WTC11 (cell line): ENCODE results near the gene FOXP1. TPM values are rescaled to one million over a fixed set of nuclear protein-coding genes. Genes with fewer than 3 reads are reported as not detected.

Source experiments
- ATAC-seq: fragments of 200-7000 bp; cut with Tn5 transposase; 2 replicates; pipeline ENCODE4 v1.10.0; 2021; ENCODE audit warnings: mild to moderate bottlenecking, moderate library complexity
- CTCF ChIA-PET: fragments of 300-600 bp; sonication (Branson Sonifier 250); formaldehyde crosslinking; loops from one replicate; lab custom pipeline; 2021; ENCODE audit warnings: antibody characterized with exemption; lab: Charles Lee
- POLR2A ChIA-PET: fragments of 350-600 bp; sonication (Branson Sonifier 250); formaldehyde crosslinking; loops from one replicate; lab custom pipeline; 2021; ENCODE audit warnings: antibody characterized with exemption; lab: Charles Lee
- DNase-seq: peaks from one replicate; pipeline ENCODE4 v3.0.0; 2021; ENCODE audit warnings: low spot score
- H3K27ac Mint-ChIP-seq: 2 replicates; pipeline ENCODE4 v1.8.0; 2021; ENCODE audit warnings: mixed read lengths
- H3K27me3 Mint-ChIP-seq: 2 replicates; pipeline ENCODE4 v1.8.0; 2021; ENCODE audit warnings: low read depth, mild to moderate bottlenecking, moderate library complexity, mixed read lengths
- H3K36me3 Mint-ChIP-seq: 2 replicates; pipeline ENCODE4 v1.8.0; 2021; ENCODE audit warnings: mixed read lengths
- H3K4me1 Mint-ChIP-seq: 2 replicates; pipeline ENCODE4 v1.8.0; 2022; ENCODE audit warnings: mixed read lengths
- H3K4me3 Mint-ChIP-seq: 2 replicates; pipeline ENCODE4 v1.8.0; 2021; ENCODE audit warnings: mild to moderate bottlenecking, moderate library complexity, mixed read lengths
- H3K9me3 Mint-ChIP-seq: 2 replicates; pipeline ENCODE4 v1.8.0; 2021; ENCODE audit warnings: mixed read lengths
- ARID4B ChIP-seq: sonication (generic); formaldehyde crosslinking; IDR thresholded peaks from 2 replicates; pipeline ENCODE4 v1.8.0; 2023; ENCODE audit warnings: missing genetic modification reagents, mild to moderate bottlenecking, borderline replicate concordance
- CTCF ChIP-seq: fragments of 200-600 bp; IDR thresholded peaks from 2 replicates; pipeline ENCODE4 v1.8.0; 2022; ENCODE audit warnings: antibody characterized with exemption
- ELF4 ChIP-seq: sonication (generic); formaldehyde crosslinking; IDR thresholded peaks from 2 replicates; pipeline ENCODE4 v1.8.1; 2022; ENCODE audit warnings: low read depth, mild to moderate bottlenecking, moderate library complexity, missing genetic modification reagents
- FOXK1 ChIP-seq: sonication (generic); formaldehyde crosslinking; IDR thresholded peaks from 2 replicates; pipeline ENCODE4 v1.8.0; 2022; ENCODE audit warnings: mild to moderate bottlenecking, moderate library complexity, missing genetic modification reagents
- IRF2 ChIP-seq: sonication (generic); formaldehyde crosslinking; IDR thresholded peaks from 2 replicates; pipeline ENCODE4 v1.8.0; 2022; ENCODE audit warnings: low read depth, missing genetic modification reagents, borderline replicate concordance
- MLX ChIP-seq: sonication (generic); formaldehyde crosslinking; IDR thresholded peaks from 2 replicates; pipeline ENCODE4 v1.8.1; 2023; ENCODE audit warnings: mild to moderate bottlenecking, missing genetic modification reagents, moderate library complexity
- MYBL2 ChIP-seq: sonication (generic); formaldehyde crosslinking; IDR thresholded peaks from 2 replicates; pipeline ENCODE4 v1.8.1; 2023; ENCODE audit warnings: mild to moderate bottlenecking, moderate library complexity, missing genetic modification reagents
- SMAD3 ChIP-seq: sonication (generic); formaldehyde crosslinking; IDR thresholded peaks from 2 replicates; pipeline ENCODE4 v1.8.0; 2022; ENCODE audit warnings: missing genetic modification reagents, mild to moderate bottlenecking, borderline replicate concordance
- TCF7 ChIP-seq: sonication (generic); formaldehyde crosslinking; IDR thresholded peaks from 2 replicates; pipeline ENCODE4 v1.8.0; 2022; ENCODE audit warnings: mild to moderate bottlenecking, low read depth, missing genetic modification reagents, moderate library complexity
- ZBTB43 ChIP-seq: sonication (generic); formaldehyde crosslinking; IDR thresholded peaks from 2 replicates; pipeline ENCODE4 v1.8.1; 2023; ENCODE audit warnings: mild to moderate bottlenecking, missing genetic modification reagents
- ZNF416 ChIP-seq: fragments of 250-450 bp; sonication (Bioruptor Pico); IDR thresholded peaks from 2 replicates; pipeline ENCODE4 v1.9.0; 2021; ENCODE audit warnings: mild to moderate bottlenecking, inconsistent platforms
- ZNF425 ChIP-seq: fragments of 250-450 bp; sonication (Bioruptor Pico); conservative IDR thresholded peaks from 2 replicates; pipeline ENCODE4 v1.9.0; 2021; ENCODE audit warnings: mild to moderate bottlenecking
- total RNA-seq: library from RNA; stranded (reverse); gene quantifications from 3 replicates; pipeline ENCODE4 v1.2.3, GENCODE V29; 2021
- TF ChIP-seq, protein P1 (sequence below): sonication (generic); formaldehyde crosslinking; conservative IDR thresholded peaks from 2 replicates; pipeline ENCODE4 v1.8.1; 2022; ENCODE audit warnings: mild to moderate bottlenecking, missing genetic modification reagents
- TF ChIP-seq, protein P2 (sequence below): sonication (generic); formaldehyde crosslinking; IDR thresholded peaks from 2 replicates; pipeline ENCODE4 v1.8.1; 2023; ENCODE audit warnings: mild to moderate bottlenecking, missing genetic modification reagents

FOXP1 gene
- total RNA-seq, 1 experiment from 2014 or later = 25.8 TPM

- Mint-ChIP-seq H3K9me3 (no peaks in the 10 kb centered on the region), H3K4me3 (no peak overlapping the region), H3K27me3 (no peaks in the 10 kb centered on the region), H3K36me3 (no peaks in the 10 kb centered on the region), H3K4me1 (peaks cover 11% of the 10 kb centered on the region), H3K27ac (no peak overlapping the region)
- POLR2A ChIA-PET = no interaction called here
- TF ChIP-seq, protein P1, sequence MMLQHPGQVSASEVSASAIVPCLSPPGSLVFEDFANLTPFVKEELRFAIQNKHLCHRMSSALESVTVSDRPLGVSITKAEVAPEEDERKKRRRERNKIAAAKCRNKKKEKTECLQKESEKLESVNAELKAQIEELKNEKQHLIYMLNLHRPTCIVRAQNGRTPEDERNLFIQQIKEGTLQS = no peak
- TF ChIP-seq ARID4B (CRISPR knock-in tag) (no peak), MYBL2 (CRISPR knock-in tag) (no peak), FOXK1 (CRISPR knock-in tag) (no peak), MLX (no peak), TCF7 (CRISPR knock-in tag) (no peak), CTCF (no peak), ELF4 (CRISPR knock-in tag) (no peak), SMAD3 (CRISPR knock-in tag) (no peak), IRF2 (CRISPR knock-in tag) (no peak)
- TF ChIP-seq, protein P2, sequence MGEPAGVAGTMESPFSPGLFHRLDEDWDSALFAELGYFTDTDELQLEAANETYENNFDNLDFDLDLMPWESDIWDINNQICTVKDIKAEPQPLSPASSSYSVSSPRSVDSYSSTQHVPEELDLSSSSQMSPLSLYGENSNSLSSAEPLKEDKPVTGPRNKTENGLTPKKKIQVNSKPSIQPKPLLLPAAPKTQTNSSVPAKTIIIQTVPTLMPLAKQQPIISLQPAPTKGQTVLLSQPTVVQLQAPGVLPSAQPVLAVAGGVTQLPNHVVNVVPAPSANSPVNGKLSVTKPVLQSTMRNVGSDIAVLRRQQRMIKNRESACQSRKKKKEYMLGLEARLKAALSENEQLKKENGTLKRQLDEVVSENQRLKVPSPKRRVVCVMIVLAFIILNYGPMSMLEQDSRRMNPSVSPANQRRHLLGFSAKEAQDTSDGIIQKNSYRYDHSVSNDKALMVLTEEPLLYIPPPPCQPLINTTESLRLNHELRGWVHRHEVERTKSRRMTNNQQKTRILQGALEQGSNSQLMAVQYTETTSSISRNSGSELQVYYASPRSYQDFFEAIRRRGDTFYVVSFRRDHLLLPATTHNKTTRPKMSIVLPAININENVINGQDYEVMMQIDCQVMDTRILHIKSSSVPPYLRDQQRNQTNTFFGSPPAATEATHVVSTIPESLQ (CRISPR knock-in tag) = no peak
- DNase-seq = no peak
- CTCF ChIA-PET = interaction anchor here (1.3 kb wide), 1 partner anchor 238 kb away, joined by 3 read pairs; no protein-coding TSS in a partner anchor
- no peak for ATAC-seq
Measured at GRCh38 chr3:71442652-71443042, 140.9 kb downstream of the FOXP1 start.

GRCh38 chr3:71441925-71442651 lies 141.4 kb downstream of the FOXP1 start:
- CTCF ChIA-PET = interaction anchor here (1.3 kb wide), 1 partner anchor 239 kb away, joined by 3 read pairs; no protein-coding TSS in a partner anchor

More at GRCh38 chr3:71441925-71442651, 141.4 kb downstream of the FOXP1 start:
- no peaks in the 10 kb centered on the region for H3K9me3 Mint-ChIP-seq
- no peak for DNase-seq
- H3K4me1 Mint-ChIP-seq = peaks cover 12% of the 10 kb centered on the region
- no peak overlapping the region for H3K27ac Mint-ChIP-seq
- no peak overlapping the region for H3K4me3 Mint-ChIP-seq
- TF ChIP-seq ZBTB43 (CRISPR knock-in tag) (no peak), CTCF (no peak), ZNF425 (no peak), ZNF416 (CRISPR knock-in tag) (no peak), FOXK1 (CRISPR knock-in tag) (no peak)
- TF ChIP-seq, all 79 proteins: peak for 0
- Mint-ChIP-seq H3K36me3 (no peaks in the 10 kb centered on the region; the same call in 1 of the 2 replicates), H3K27me3 (no peaks in the 10 kb centered on the region)
- no peak for ATAC-seq
- POLR2A ChIA-PET = no interaction called here
